NB4 (cell line): ENCODE results near the gene ADM5.
A peak's percentile ranks its signal among the peaks of the same experiment; 100 is the strongest.

Experiments
- DNase-seq: peaks from one replicate; pipeline ENCODE4 v3.0.0; 2010; ENCODE audit warnings: low read depth
- H3K4me3 ChIP-seq: one replicate; pipeline ENCODE4 v1.5.1; 2011; ENCODE audit warnings: mild to moderate bottlenecking, low read depth, low read length, moderate library complexity
- MAX ChIP-seq: IDR thresholded peaks from 2 replicates; pipeline ENCODE4 v1.6.1; 2011; ENCODE audit warnings: low read depth, low read length
- MYC ChIP-seq: IDR thresholded peaks from 2 replicates; pipeline ENCODE4 v1.6.1; 2011; ENCODE audit warnings: low read depth, low read length
- POLR2A ChIP-seq: IDR thresholded peaks from 2 replicates; pipeline ENCODE4 v1.6.1; 2011; ENCODE audit warnings: mild to moderate bottlenecking; ENCODE audit not compliant: insufficient read length; ENCODE audit errors: extremely low read depth
- TF ChIP-seq, protein P1 (sequence below): IDR thresholded peaks from one replicate; pipeline ENCODE4 v1.5.1; 2012; ENCODE audit warnings: low read depth, low read length

The ADM5 gene

GRCh38 chr19:49672131-49672919, 17.1 kb upstream of the ADM5 start:
- no peak overlapping the region for H3K4me3 ChIP-seq
- TF ChIP-seq MYC (no peak), POLR2A (no peak), MAX (no peak)
- TF ChIP-seq, protein P1, sequence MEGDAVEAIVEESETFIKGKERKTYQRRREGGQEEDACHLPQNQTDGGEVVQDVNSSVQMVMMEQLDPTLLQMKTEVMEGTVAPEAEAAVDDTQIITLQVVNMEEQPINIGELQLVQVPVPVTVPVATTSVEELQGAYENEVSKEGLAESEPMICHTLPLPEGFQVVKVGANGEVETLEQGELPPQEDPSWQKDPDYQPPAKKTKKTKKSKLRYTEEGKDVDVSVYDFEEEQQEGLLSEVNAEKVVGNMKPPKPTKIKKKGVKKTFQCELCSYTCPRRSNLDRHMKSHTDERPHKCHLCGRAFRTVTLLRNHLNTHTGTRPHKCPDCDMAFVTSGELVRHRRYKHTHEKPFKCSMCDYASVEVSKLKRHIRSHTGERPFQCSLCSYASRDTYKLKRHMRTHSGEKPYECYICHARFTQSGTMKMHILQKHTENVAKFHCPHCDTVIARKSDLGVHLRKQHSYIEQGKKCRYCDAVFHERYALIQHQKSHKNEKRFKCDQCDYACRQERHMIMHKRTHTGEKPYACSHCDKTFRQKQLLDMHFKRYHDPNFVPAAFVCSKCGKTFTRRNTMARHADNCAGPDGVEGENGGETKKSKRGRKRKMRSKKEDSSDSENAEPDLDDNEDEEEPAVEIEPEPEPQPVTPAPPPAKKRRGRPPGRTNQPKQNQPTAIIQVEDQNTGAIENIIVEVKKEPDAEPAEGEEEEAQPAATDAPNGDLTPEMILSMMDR: peak; percentile 95
- peak; percentile 75 for DNase-seq

DNA sequence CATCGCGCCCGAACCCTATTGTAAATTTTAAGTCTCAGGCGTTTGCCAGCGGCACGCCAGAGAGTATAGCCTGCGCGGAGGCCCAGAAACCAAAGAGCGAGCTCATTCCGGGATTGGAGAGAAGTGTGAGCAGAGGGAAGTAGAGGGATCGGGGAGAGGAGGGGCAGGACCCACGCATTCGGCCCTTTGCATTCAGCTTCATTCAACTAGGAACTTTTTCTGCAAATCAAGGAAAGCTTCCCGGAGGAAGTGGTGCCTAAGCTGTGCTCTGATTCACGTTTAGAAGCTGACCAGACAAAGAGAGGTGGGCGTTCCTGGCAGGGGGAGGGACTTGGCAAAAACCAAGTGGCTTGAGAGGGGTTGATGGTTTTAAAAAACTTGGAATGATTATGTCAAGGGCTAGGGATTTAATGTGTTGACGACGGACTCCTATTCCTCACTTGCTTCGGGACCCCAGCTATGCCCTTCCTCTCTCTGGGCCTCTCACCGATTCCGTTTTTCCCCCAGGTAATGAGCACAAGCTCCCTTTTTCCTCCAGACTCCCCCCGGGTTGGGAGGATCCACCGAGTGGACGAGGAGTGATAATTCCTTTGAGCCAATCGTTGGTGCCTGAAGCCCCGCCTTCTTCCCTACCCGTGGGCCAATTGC, 13.1 kb upstream of the ADM5 start:
- TF ChIP-seq MYC: peak; percentile 22; the same call in 1 of the 2 replicates
- TF ChIP-seq MAX: no peak
- peak; percentile 88 for DNase-seq

DNA sequence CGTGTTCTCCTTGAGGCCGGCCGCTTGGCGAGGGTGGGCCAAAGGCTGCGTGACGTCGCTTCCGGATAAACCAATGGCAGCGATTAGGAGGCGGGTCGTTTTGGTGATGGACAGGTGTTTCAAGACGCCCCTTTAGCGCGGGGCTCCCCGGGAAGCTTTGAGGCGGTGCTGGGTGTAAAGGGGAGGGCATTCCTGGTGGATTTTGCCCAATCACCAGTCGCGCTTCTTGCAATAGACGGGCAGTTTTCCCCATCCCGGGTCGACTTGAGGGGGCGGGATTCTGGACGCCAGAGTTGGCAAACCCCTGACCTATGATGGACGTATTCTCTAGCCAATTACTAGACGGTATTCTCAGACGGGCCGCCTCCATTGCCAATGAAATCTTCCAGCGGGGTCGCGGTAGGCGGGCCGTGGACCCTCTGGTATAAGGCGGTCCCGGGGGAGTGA, 12.6 kb upstream of the ADM5 start:
- peak; percentile 100 for DNase-seq
- H3K4me3 ChIP-seq: peak overlapping the region; percentile 92
- TF ChIP-seq, protein P1: no peak
- TF ChIP-seq POLR2A (no peak), MYC (no peak), MAX (no peak)

More for the DNA sequence above, 13.1 kb upstream of the ADM5 start:
- H3K4me3 ChIP-seq: peak overlapping the region; percentile 60

DNA sequence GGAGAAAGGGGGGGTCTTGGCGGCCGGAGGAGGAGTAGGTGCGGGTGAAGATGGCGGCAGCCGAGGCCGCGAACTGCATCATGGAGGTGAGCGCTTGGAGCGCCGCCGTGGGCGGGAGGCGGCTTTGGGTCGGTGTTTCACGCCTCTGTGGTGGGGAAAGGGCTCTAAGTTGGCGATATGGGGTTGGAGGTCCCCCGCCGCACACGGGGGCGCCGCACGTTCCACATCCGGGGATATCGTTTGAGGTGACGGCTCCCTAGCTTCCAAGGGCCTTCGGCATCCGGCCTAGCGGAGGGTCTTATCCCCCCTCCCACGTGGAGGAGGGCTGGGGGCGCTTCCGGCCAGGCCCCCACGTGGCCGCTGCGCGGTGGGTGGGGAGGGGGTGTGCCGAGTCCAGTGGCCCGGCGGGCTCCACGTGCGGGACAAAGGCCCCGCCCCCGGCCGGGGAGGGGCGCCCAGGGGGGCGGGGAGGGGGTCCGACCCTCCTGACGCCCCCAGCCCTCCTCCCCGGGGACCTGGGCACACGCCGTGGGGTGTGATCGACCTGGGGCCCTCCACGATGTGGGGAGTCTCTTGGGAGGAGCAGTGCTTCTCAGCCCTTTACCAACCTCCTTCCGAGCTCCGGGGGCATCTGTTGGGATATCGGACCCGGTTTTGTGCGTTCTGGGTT, 12.0 kb upstream of the ADM5 start, which contains the start of gene PRMT1:
Gene PRMT1, plus strand, starts transcription at position 41 of the 670 bp plus-strand sequence. Its CDS starts 10 bp downstream, at position 51.
- peak; percentile 73 for DNase-seq

GRCh38 chr19:49677901-49678674, 11.3 kb upstream of the ADM5 start:
- TF ChIP-seq POLR2A (peak; percentile 10), MYC (peak; percentile 15; the same call in 1 of the 2 replicates), MAX (peak; percentile 45; the same call in 1 of the 2 replicates)
- TF ChIP-seq, protein P1: peak; percentile 55
- peak overlapping the region; percentile 92 for H3K4me3 ChIP-seq
- peak; percentile 84 for DNase-seq

More for the DNA sequence above, 12.0 kb upstream of the ADM5 start, which contains the start of gene PRMT1:
- peak within 1 kb of the TSS; percentile 92 for H3K4me3 ChIP-seq
- TF ChIP-seq POLR2A (peak; percentile 78), MAX (peak; percentile 90), MYC (peak; percentile 78; the same call in 1 of the 2 replicates)
- TF ChIP-seq, protein P1: no peak
